T-cell (primary cell): ENCODE data around the gene BCOR. TPM values are rescaled to one million over a fixed set of nuclear protein-coding genes. Genes with fewer than 3 reads are reported as not detected.

ENCODE experiments used
- ATAC-seq, 4 experiments: fragments of 200-7000 bp in 3 of 4; fragments of 150-1000 bp in 1 of 4; cut with Tn5 transposase; replicated peaks in 1 of 4; 1 replicate in 3 of 4; 2 replicates in 1 of 4; pipeline ENCODE4 v1.10.0; 2021; ENCODE audit warnings: moderate library complexity in 3 of 4, mild to moderate bottlenecking in 2 of 4, moderate number of reproducible peaks in 1 of 4
- CTCF ChIA-PET, 2 donors: fragments of 300-600 bp; sonication (Branson Sonifier 250); formaldehyde crosslinking; loops; one replicate each; lab custom pipeline; 2022; ENCODE audit warnings: antibody characterized with exemption in 2 of 2; lab: Charles Lee
- POLR2A ChIA-PET, 2 donors: fragments of 300-600 bp; sonication (Branson Sonifier 250); formaldehyde crosslinking; loops; one replicate each; lab custom pipeline; 2022; ENCODE audit warnings: antibody characterized with exemption in 2 of 2; lab: Charles Lee
- DNase-seq, 35 experiments: peaks; one replicate each; pipeline versions ENCODE4 v3.0.0 to v3.0.0-alpha.2; 2013 to 2023
- H3K27ac ChIP-seq: one replicate; pipeline ENCODE4 v1.5.1; 2013; ENCODE audit warnings: low read length
- H3K27me3 ChIP-seq, 2 experiments: replicated peaks in 1 of 2; 1 replicate in 1 of 2; 2 replicates in 1 of 2; pipeline versions ENCODE4 v1.6.1 to v1.7.0; 2013; ENCODE audit warnings: low read length in 1 of 2, mixed read lengths in 1 of 2; ENCODE audit not compliant: control insufficient read depth in 2 of 2, insufficient read depth in 2 of 2; ENCODE audit errors: extremely low read depth in 1 of 2
- H3K36me3 ChIP-seq, 2 donors: 1 replicate in 1 of 2; 2 replicates in 1 of 2; pipeline versions ENCODE4 v1.6.1 to v1.7.0; 2013; ENCODE audit warnings: low read length in 1 of 2; ENCODE audit not compliant: control insufficient read depth in 2 of 2, insufficient read depth in 1 of 2; ENCODE audit errors: extremely low read depth in 1 of 2
- H3K4me1 ChIP-seq, 2 experiments: 1 replicate in 1 of 2; 2 replicates in 1 of 2; pipeline versions ENCODE4 v1.6.1 to v1.7.0; 2013; ENCODE audit warnings: low read length in 2 of 2, mixed read lengths in 1 of 2; ENCODE audit not compliant: insufficient read depth in 2 of 2, control insufficient read depth in 1 of 2; ENCODE audit errors: extremely low read depth in 1 of 2
- H3K4me3 ChIP-seq, 2 donors: 1 replicate in 1 of 2; 2 replicates in 1 of 2; pipeline versions ENCODE4 v1.5.1 to v1.7.0; 2013; ENCODE audit warnings: mild to moderate bottlenecking in 2 of 2, low read length in 1 of 2, moderate library complexity in 1 of 2; ENCODE audit not compliant: control insufficient read depth in 1 of 2; ENCODE audit errors: extremely low read depth in 1 of 2
- H3K9me3 ChIP-seq: 2 replicates; pipeline ENCODE4 v1.7.0; 2013
- H3K27ac Mint-ChIP-seq, 2 donors: one replicate each; pipeline ENCODE4 v1.8.0; 2020 to 2021; ENCODE audit warnings: mild to moderate bottlenecking in 2 of 2, mixed read lengths in 2 of 2
- H3K27me3 Mint-ChIP-seq, 2 donors: one replicate each; pipeline ENCODE4 v1.8.0; 2021 to 2022; ENCODE audit warnings: mixed read lengths in 2 of 2
- H3K36me3 Mint-ChIP-seq: one replicate; pipeline ENCODE4 v1.8.0; 2021; ENCODE audit warnings: mixed read lengths
- H3K4me1 Mint-ChIP-seq, 3 donors: one replicate each; pipeline ENCODE4 v1.8.0; 2020 to 2022; ENCODE audit warnings: mixed read lengths in 3 of 3, mild to moderate bottlenecking in 1 of 3
- H3K4me3 Mint-ChIP-seq, 3 donors: one replicate each; pipeline ENCODE4 v1.8.0; 2020 to 2022; ENCODE audit warnings: mild to moderate bottlenecking in 3 of 3, mixed read lengths in 3 of 3, moderate library complexity in 3 of 3
- H3K9me3 Mint-ChIP-seq, 3 donors: one replicate each; pipeline ENCODE4 v1.8.0; 2020 to 2022; ENCODE audit warnings: mixed read lengths in 3 of 3
- WGBS: methylation state at CpG from one replicate; pipeline ENCODE4 v1.1.5; 2013; ENCODE audit warnings: missing lambda C conversion rate; ENCODE audit not compliant: insufficient coverage; 5-methylcytosine and 5-hydroxymethylcytosine counted together
- total RNA-seq, 35 experiments: library from RNA in 6 of 35; stranded (reverse) in 6 of 35; fragments of 120-200 nt in 1 of 35; gene quantifications; one replicate each; pipeline versions ENCODE4 v1.2.1 to v1.2.4 and lab custom pipeline; 2013 to 2026

The BCOR gene
- total RNA-seq, 5 donors from 2014 or later (not counting 1 experiment from before 2014, with no cell fraction given): 24.4 to 49.2 (median 42.2) TPM

DNA sequence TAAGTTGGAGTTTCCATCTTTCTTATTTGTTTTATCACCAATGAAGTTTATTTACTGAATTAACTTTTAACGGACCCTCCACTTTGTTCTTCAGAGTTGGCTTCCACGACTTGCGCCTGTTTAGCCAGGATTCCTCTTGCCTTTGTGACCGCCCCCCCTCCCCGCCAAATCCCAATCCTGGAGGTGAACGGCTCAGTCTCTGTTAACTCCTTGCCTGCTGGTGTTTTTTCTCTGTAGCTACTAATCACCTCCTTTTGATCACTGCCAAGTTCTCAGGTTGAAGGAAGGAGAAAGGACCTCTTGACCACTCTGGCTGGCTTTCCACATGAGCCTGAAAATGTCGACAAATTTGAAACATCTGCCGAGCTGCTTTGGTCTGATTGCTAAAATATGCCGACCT, 46.8 kb upstream of the BCOR start:
- peaks cover 0 to 11% of the 10 kb centered on the region in 2 experiments for H3K27me3 ChIP-seq
- CTCF ChIA-PET: interaction anchor here in 1 of 2 donors (0.6 kb wide), 1 partner anchor 1119 kb away, joined by 3 read pairs; no protein-coding TSS in a partner anchor
- WGBS: no CpG with 5 or more reads among the region's 9 CpGs
- POLR2A ChIA-PET: no interaction called here
- H3K4me3 Mint-ChIP-seq: peak overlapping the region in 1 of 3 donors; percentile 69
- H3K9me3 ChIP-seq: no peaks in the 10 kb centered on the region
- H3K36me3 Mint-ChIP-seq: no peaks in the 10 kb centered on the region
- peaks cover 2 to 13% of the 10 kb centered on the region in 2 donors for H3K27me3 Mint-ChIP-seq
- ATAC-seq (no peak), DNase-seq (no peak)
- peaks cover 13 to 25% (median 16%) of the 10 kb centered on the region in 3 donors for H3K4me1 Mint-ChIP-seq
- no peak overlapping the region for H3K27ac Mint-ChIP-seq
- no peaks in the 10 kb centered on the region for H3K9me3 Mint-ChIP-seq
- H3K36me3 ChIP-seq: no peaks in the 10 kb centered on the region
- no peak overlapping the region for H3K4me3 ChIP-seq
- H3K27ac ChIP-seq: no peak overlapping the region
- H3K4me1 ChIP-seq: peaks cover 0 to 23% of the 10 kb centered on the region in 2 experiments

DNA sequence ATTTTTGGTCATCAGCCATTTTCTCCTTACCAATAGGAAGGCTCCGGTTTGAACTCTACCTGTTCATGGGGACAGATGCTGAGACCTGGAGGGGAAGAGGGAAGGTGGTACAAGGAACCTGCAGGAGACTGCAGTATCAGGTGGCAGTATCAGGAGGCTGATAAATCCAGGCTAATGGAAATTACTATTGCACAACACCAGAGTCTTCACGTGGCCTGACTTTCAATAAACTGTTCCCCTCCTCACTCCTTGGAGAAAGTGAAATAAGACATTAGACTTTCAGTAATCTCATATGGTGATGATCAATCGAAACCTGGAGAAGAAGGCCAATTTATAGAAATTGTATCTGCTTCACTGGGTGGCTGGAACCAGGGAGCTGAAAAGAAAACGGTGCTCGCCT, 46.2 kb upstream of the BCOR start:
- Mint-ChIP-seq H3K27me3 (peaks cover 2 to 10% of the 10 kb centered on the region in 2 donors), H3K9me3 (no peaks in the 10 kb centered on the region), H3K4me1 (peaks cover 11 to 22% (median 14%) of the 10 kb centered on the region in 3 donors), H3K36me3 (no peaks in the 10 kb centered on the region), H3K4me3 (no peak overlapping the region), H3K27ac (no peak overlapping the region)
- Histone ChIP-seq H3K27me3 (peaks cover 0 to 11% of the 10 kb centered on the region in 2 experiments), H3K27ac (no peak overlapping the region), H3K4me1 (peaks cover 0 to 22% of the 10 kb centered on the region in 2 experiments), H3K4me3 (no peak overlapping the region), H3K9me3 (no peaks in the 10 kb centered on the region), H3K36me3 (no peaks in the 10 kb centered on the region)
- no CpG with 5 or more reads among the region's 5 CpGs for WGBS
- CTCF ChIA-PET: no interaction called here
- no peak for ATAC-seq
- POLR2A ChIA-PET: no interaction called here
- DNase-seq: no peak

DNA sequence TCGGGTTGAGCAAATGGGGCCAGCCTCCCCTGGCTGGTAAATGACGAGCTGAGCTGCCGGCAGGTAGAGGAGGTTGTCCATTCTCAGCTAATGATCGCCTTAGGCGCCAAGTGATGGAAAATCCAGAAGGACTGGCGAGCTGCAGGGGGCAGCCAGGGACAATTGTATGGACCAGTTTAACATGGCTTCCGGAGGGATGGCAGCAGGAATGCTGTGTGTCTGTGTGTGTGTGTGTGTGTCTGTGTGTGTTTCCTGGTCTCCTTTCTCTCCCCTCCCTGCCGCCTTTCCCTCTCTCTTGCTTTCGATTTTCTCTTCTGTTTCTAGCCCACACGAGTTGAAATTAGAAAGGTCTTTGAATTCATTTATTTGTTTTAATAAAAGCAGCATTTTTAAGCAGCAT, 45.2 kb upstream of the BCOR start:
- Mint-ChIP-seq H3K9me3 (no peaks in the 10 kb centered on the region), H3K4me1 (peaks cover 7 to 13% (median 8%) of the 10 kb centered on the region in 3 donors), H3K4me3 (no peak overlapping the region), H3K27ac (no peak overlapping the region), H3K27me3 (peaks cover 0 to 4% of the 10 kb centered on the region in 2 donors), H3K36me3 (no peaks in the 10 kb centered on the region)
- WGBS: no CpG with 5 or more reads among the region's 10 CpGs
- Histone ChIP-seq H3K27me3 (peaks cover 0 to 11% of the 10 kb centered on the region in 2 experiments), H3K9me3 (no peaks in the 10 kb centered on the region), H3K4me1 (peaks cover 0 to 18% of the 10 kb centered on the region in 2 experiments), H3K4me3 (no peak overlapping the region), H3K27ac (no peak overlapping the region), H3K36me3 (no peaks in the 10 kb centered on the region)
- CTCF ChIA-PET: no interaction called here
- ATAC-seq (no peak), DNase-seq (no peak)
- POLR2A ChIA-PET: no interaction called here

DNA sequence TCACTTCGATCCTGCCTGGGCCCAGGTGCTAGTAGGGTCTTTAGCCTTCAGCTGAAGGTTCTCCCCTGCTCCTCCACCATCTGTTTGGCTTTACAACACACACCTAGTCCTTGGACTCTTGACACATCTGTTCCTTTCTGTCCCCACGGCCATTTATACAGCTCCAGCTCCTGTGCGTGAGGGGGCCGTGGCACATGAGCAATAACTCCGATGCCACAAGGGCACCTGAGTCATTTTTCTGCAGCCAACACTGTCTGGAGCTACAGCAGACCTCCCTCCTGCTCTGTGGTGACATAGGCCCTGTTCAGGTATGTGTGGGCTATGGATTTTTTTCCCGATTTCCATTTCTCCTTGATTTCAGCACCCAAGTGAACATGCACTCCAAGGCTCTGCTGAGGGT, 44.7 kb upstream of the BCOR start:
- WGBS: no CpG with 5 or more reads among the region's 6 CpGs
- CTCF ChIA-PET: no interaction called here
- H3K36me3 ChIP-seq: no peaks in the 10 kb centered on the region
- DNase-seq (no peak), ATAC-seq (no peak)
- POLR2A ChIA-PET: no interaction called here
- H3K27me3 ChIP-seq: peaks cover 0 to 10% of the 10 kb centered on the region in 2 experiments
- no peak overlapping the region for H3K4me3 Mint-ChIP-seq
- H3K27me3 Mint-ChIP-seq: peaks cover 0 to 4% of the 10 kb centered on the region in 2 donors
- no peaks in the 10 kb centered on the region for H3K9me3 Mint-ChIP-seq
- no peaks in the 10 kb centered on the region for H3K9me3 ChIP-seq
- no peak overlapping the region for H3K27ac ChIP-seq
- H3K4me1 ChIP-seq: peaks cover 0 to 18% of the 10 kb centered on the region in 2 experiments
- no peak overlapping the region for H3K27ac Mint-ChIP-seq
- H3K4me3 ChIP-seq: no peak overlapping the region
- peaks cover 7 to 13% (median 8%) of the 10 kb centered on the region in 3 donors for H3K4me1 Mint-ChIP-seq
- H3K36me3 Mint-ChIP-seq: no peaks in the 10 kb centered on the region

DNA sequence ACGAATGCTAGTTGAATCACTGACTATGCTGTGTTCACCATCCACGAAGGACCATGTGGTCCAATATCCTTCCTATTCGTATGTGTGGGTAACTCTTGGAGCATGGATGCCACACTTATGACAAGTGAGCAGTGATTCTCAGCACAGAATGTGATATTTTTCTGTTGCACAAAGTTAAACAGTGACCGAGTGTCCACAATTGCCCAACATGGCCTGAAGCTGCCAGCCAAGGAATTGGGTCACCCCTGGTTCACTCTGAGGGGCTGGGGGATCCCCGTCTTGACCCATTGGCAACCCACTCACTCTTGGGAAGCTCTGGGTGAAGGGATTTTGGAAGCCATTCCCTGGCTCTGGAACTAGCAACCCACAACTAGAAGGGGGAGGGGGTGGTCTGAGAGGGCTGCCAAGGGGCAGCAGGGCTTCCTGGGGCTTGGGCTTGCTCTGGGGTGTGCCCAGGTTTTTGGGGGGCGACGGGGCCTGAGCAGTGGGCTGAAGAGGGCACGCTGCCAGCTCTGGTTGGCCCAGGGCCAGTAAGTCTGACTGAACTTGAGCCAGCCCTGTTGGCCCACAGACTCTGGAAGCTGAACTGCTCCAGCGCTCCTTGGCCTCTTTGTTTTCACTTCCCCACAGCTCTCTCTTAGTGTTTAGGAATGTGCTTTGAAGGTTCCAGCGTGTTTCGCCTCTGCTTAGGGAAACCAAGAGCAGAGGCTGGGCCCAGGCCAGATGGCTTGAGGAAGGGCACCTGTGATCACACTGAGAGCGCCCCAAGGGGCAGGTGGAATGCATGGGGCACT, 43.1 kb upstream of the BCOR start:
- Mint-ChIP-seq H3K4me3 (no peak overlapping the region), H3K27me3 (peaks cover 0 to 4% of the 10 kb centered on the region in 2 donors), H3K4me1 (peaks cover 2 to 8% (median 3%) of the 10 kb centered on the region in 3 donors), H3K9me3 (no peaks in the 10 kb centered on the region), H3K36me3 (no peaks in the 10 kb centered on the region), H3K27ac (no peak overlapping the region)
- CTCF ChIA-PET: no interaction called here
- H3K4me1 ChIP-seq: peaks cover 0 to 5% of the 10 kb centered on the region in 2 experiments
- ATAC-seq (no peak), DNase-seq (no peak)
- no peaks in the 10 kb centered on the region for H3K9me3 ChIP-seq
- no peaks in the 10 kb centered on the region for H3K27me3 ChIP-seq
- POLR2A ChIA-PET: no interaction called here
- no peaks in the 10 kb centered on the region for H3K36me3 ChIP-seq
- H3K27ac ChIP-seq: no peak overlapping the region
- no peak overlapping the region for H3K4me3 ChIP-seq
- 83% methylated on average over 6 of the region's 12 CpGs for WGBS

DNA sequence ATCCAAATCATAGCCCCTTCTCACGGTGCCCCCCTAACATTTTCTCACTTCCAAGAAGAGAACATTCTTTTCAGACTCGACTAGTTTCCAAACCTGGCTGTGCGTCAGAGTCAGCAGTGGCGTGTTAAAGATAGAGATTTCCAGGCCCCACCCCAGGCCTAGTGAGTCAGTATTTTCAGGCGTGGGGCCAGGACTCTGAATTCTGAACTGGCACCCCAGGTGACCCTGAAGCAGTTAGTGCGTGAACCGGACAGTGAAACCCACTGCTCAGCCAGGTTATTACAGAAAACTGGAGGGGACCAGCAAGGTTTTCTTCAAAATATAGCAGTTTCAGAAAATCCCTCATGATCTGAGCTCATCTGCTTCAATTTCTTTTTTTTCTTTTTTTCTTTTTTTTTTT, 35.0 kb upstream of the BCOR start:
- no peak overlapping the region for H3K4me3 ChIP-seq
- H3K36me3 ChIP-seq: no peaks in the 10 kb centered on the region
- ChIA-PET POLR2A (interaction anchor here in 1 of 2 donors (0.7 kb wide), 1 partner anchor 19 kb away, joined by 5 read pairs; no protein-coding TSS in a partner anchor), CTCF (interaction anchor here in 1 of 2 donors (0.5 kb wide), 1 partner anchor 77 kb away, joined by 5 read pairs; no protein-coding TSS in a partner anchor)
- ATAC-seq: no peak
- Mint-ChIP-seq H3K27me3 (no peaks in the 10 kb centered on the region), H3K27ac (no peak overlapping the region), H3K36me3 (no peaks in the 10 kb centered on the region), H3K9me3 (no peaks in the 10 kb centered on the region), H3K4me3 (no peak overlapping the region), H3K4me1 (no peaks in the 10 kb centered on the region)
- H3K27ac ChIP-seq: no peak overlapping the region
- H3K9me3 ChIP-seq: no peaks in the 10 kb centered on the region
- DNase-seq: no peak
- H3K27me3 ChIP-seq: no peaks in the 10 kb centered on the region
- H3K4me1 ChIP-seq: no peaks in the 10 kb centered on the region
- WGBS: 80% methylated on average over 1 of the region's 7 CpGs
